PC-3 (cell line): Measurements from ENCODE around the gene SH3PXD2B. TPM values are rescaled to one million over a fixed set of nuclear protein-coding genes. Genes with fewer than 3 reads are reported as not detected.

Experiments used
- ATAC-seq: fragments of 200-7000 bp; cut with Tn5 transposase; 2 replicates; pipeline ENCODE4 v1.9.1; 2020; ENCODE audit warnings: mild to moderate bottlenecking, moderate library complexity
- BruUV-seq: library from RNA; stranded (reverse); fragments of 400-500 nt; replicated peaks from 2 replicates; lab custom pipeline; 2021; lab: Mats Ljungman, UMichigan
- CTCF ChIA-PET: fragments of 300-600 bp; sonication (Branson Sonifier 250); formaldehyde crosslinking; loops from one replicate; lab custom pipeline; 2022; ENCODE audit warnings: antibody characterized with exemption; lab: Charles Lee
- POLR2A ChIA-PET: fragments of 300-600 bp; sonication (Branson Sonifier 250); formaldehyde crosslinking; loops from one replicate; lab custom pipeline; 2022; ENCODE audit warnings: antibody characterized with exemption; ENCODE audit not compliant: unreplicated experiment; lab: Charles Lee
- DNase-seq: peaks from one replicate; pipeline ENCODE4 v3.0.0-alpha.2; 2015
- H2AFZ ChIP-seq: fragments of 300-600 bp; sonication (generic); 2 replicates; pipeline ENCODE4 v1.6.0; 2016; ENCODE audit warnings: antibody characterized with exemption, low read length
- H3F3A ChIP-seq: fragments of 300-600 bp; sonication (generic); one replicate; pipeline ENCODE4 v1.6.0; 2017; ENCODE audit warnings: antibody characterized with exemption, low read length, control low read depth, mild to moderate bottlenecking; ENCODE audit not compliant: unreplicated experiment
- H3K27ac ChIP-seq: fragments of 300-600 bp; sonication (generic); 2 replicates; pipeline ENCODE4 v1.5.1; 2016; ENCODE audit warnings: mild to moderate bottlenecking, low read length
- H3K27me3 ChIP-seq: fragments of 300-600 bp; sonication (generic); 2 replicates; pipeline ENCODE4 v1.6.1; 2016; ENCODE audit warnings: low read length, mixed read lengths
- H3K36me3 ChIP-seq: fragments of 300-600 bp; sonication (generic); 2 replicates; pipeline ENCODE4 v1.6.1; 2016; ENCODE audit warnings: low read depth, mixed run types, low read length, mixed read lengths
- H3K4me1 ChIP-seq: fragments of 300-600 bp; sonication (generic); 2 replicates; pipeline ENCODE4 v1.5.1; 2016; ENCODE audit warnings: low read length; ENCODE audit not compliant: insufficient read depth
- H3K4me2 ChIP-seq: fragments of 300-600 bp; sonication (generic); 2 replicates; pipeline ENCODE4 v1.6.0; 2016; ENCODE audit warnings: low read length
- H3K4me3 ChIP-seq: fragments of 300-600 bp; sonication (generic); 2 replicates; pipeline ENCODE4 v1.5.1; 2016; ENCODE audit warnings: mild to moderate bottlenecking, low read length, mixed read lengths
- H3K79me2 ChIP-seq: fragments of 300-600 bp; sonication (generic); 2 replicates; pipeline ENCODE4 v1.6.1; 2017; ENCODE audit warnings: low read length, mixed read lengths
- H3K9ac ChIP-seq: fragments of 300-600 bp; sonication (generic); 2 replicates; pipeline ENCODE4 v1.6.0; 2016; ENCODE audit warnings: mild to moderate bottlenecking, low read length
- H3K9me2 ChIP-seq: fragments of 300-600 bp; sonication (generic); replicated peaks from 2 replicates; pipeline ENCODE4 v1.6.1; 2016; ENCODE audit warnings: mixed run types, low read length, mixed read lengths
- H3K9me3 ChIP-seq: fragments of 300-600 bp; sonication (generic); 2 replicates; pipeline ENCODE4 v1.6.1; 2016; ENCODE audit warnings: low read length, mixed read lengths
- H4K20me1 ChIP-seq: fragments of 300-600 bp; sonication (generic); 2 replicates; pipeline ENCODE4 v1.6.1; 2016; ENCODE audit warnings: low read length, mixed read lengths
- CTCF ChIP-seq: fragments of 300-600 bp; sonication (generic); conservative IDR thresholded peaks from 2 replicates; pipeline ENCODE4 v1.5.1; 2017; ENCODE audit warnings: antibody characterized with exemption, low read depth, mild to moderate bottlenecking, low read length
- EZH2 ChIP-seq: fragments of 300-600 bp; sonication (generic); IDR thresholded peaks from one replicate; pipeline ENCODE4 v1.6.1; 2017; ENCODE audit warnings: antibody characterized with exemption, mild to moderate bottlenecking, low read length; ENCODE audit not compliant: unreplicated experiment
- EZH2phosphoT487 ChIP-seq: fragments of 300-600 bp; sonication (generic); IDR thresholded peaks from 2 replicates; pipeline ENCODE4 v1.6.1; 2018; ENCODE audit warnings: mild to moderate bottlenecking, antibody characterized with exemption, low read length, borderline replicate concordance
- intact Hi-C: fragments of 100-400 bp; cut with micrococcal nuclease; formaldehyde crosslinking; loops from 2 replicates; pipeline ENCODE4 v1.9.0; 2023
- total RNA-seq: library from RNA; depleted of rRNA; stranded (reverse); fragments of >200 nt; gene quantifications from 2 replicates; pipeline ENCODE4 v1.2.3, GENCODE V29; 2014

Gene SH3PXD2B
- total RNA-seq, 1 experiment from 2014 or later, result 9.8 TPM

DNA sequence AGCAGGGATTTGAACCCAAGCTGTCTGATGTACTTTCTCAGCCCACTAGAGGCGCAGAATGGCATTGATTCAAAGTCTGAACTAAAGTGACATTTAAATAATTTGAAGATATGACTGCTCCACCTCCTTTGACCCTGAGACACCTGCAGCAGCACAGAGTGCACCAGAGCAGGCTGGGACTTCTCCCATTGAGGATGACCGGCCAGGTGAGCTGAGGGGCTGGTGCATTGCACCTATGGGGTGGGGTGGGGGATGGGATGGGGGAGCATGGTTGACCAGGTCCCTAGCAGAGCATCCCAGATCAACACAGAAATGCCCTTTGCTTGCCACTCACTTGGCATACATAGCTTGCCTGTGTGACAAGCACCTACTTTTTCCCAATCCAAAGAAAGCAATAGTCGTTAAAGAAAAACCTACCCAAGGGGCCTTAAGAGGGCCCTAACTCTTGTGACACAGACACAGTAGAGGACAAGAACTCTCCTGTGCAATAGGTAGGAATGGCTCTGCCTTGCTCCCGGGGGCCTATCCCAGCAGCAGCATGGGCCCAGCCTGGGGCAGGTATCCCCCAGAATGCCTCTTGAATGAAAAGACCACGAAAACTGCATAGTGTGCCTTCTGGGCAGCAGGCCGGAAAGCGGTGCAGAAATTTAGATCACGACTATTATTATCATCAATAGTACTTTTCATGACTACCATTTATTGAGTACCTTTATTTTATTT lies 6.5 kb downstream of the SH3PXD2B start:
- Histone ChIP-seq H3K36me3 (no peaks in the 10 kb centered on the region), H3K4me2 (no peak overlapping the region), H3K4me1 (peaks cover 32% of the 10 kb centered on the region), H3K27ac (no peak overlapping the region), H2AFZ (no peak overlapping the region), H3F3A (no peaks in the 10 kb centered on the region), H4K20me1 (peaks cover 7% of the 10 kb centered on the region; the same call in 1 of the 2 replicates), H3K9me2 (no peaks in the 10 kb centered on the region), H3K27me3 (no peaks in the 10 kb centered on the region), H3K9me3 (no peaks in the 10 kb centered on the region), H3K4me3 (no peak overlapping the region), H3K9ac (no peak overlapping the region), H3K79me2 (no peaks in the 10 kb centered on the region)
- POLR2A ChIA-PET, result no interaction called here
- TF ChIP-seq EZH2 (no peak), CTCF (no peak), EZH2phosphoT487 (no peak)
- DNase-seq (no peak), ATAC-seq (no peak)
- CTCF ChIA-PET, result no interaction called here
- intact Hi-C loops, result no loop called here
- BruUV-seq, result no TSS peak

- BruUV-seq, result no TSS peak
- H3K9me3 ChIP-seq, result no peaks in the 10 kb centered on the region
- no peaks in the 10 kb centered on the region for H3K36me3 ChIP-seq
- intact Hi-C loops, result no loop called here
- H3K79me2 ChIP-seq, result no peaks in the 10 kb centered on the region
- no peak for ATAC-seq
- ChIA-PET CTCF (interaction anchor here (0.6 kb wide), 1 partner anchor 15 kb away, joined by 6 read pairs; no protein-coding TSS in a partner anchor), POLR2A (interaction anchor here (0.6 kb wide), 1 partner anchor 151 kb away, joined by 5 read pairs; no protein-coding TSS in a partner anchor)
- peaks cover 19% of the 10 kb centered on the region for H3K4me1 ChIP-seq
- no peak overlapping the region for H3K27ac ChIP-seq
- H3K9ac ChIP-seq, result no peak overlapping the region
- no peak overlapping the region for H3K4me2 ChIP-seq
- no peaks in the 10 kb centered on the region for H3F3A ChIP-seq
- peaks cover 7% of the 10 kb centered on the region; the same call in 1 of the 2 replicates for H4K20me1 ChIP-seq
- no peak overlapping the region for H3K4me3 ChIP-seq
- DNase-seq, result no peak
- TF ChIP-seq EZH2, result no peak
- TF ChIP-seq CTCF, result no peak
- TF ChIP-seq EZH2phosphoT487, result no peak
- no peaks in the 10 kb centered on the region for H3K9me2 ChIP-seq
- H3K27me3 ChIP-seq, result no peaks in the 10 kb centered on the region
- H2AFZ ChIP-seq, result no peak overlapping the region
Observed at GRCh38 chr5:172446336-172447051, 7.8 kb downstream of the SH3PXD2B start.

DNA sequence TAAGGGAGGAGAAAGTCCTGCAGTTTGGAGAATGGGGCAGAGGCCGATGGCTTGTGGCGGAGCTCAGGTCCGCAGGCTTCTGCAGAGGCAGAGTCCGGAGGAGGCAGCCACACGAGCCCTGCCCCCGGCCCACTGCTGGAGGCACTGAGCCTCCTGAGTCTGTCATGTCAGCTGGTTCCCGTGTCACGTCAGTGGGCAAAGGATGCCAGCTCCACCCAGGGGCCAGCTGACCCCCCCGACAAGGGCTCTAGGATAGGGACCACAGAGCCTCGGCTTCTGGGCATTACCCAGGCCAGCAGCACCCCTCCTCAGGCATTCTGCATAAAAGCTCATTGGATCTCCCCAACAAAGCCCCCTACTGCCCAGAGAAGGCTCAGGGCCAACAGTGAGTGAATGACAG lies 8.5 kb downstream of the SH3PXD2B start:
- no peak overlapping the region for H3K4me2 ChIP-seq
- H2AFZ ChIP-seq, result no peak overlapping the region
- no peaks in the 10 kb centered on the region for H3K79me2 ChIP-seq
- peaks cover 7% of the 10 kb centered on the region; the same call in 1 of the 2 replicates for H4K20me1 ChIP-seq
- POLR2A ChIA-PET, result no interaction called here
- no peaks in the 10 kb centered on the region for H3K27me3 ChIP-seq
- H3K9ac ChIP-seq, result no peak overlapping the region
- no peak overlapping the region for H3K4me3 ChIP-seq
- intact Hi-C loops, result no loop called here
- no peaks in the 10 kb centered on the region for H3F3A ChIP-seq
- BruUV-seq, result no TSS peak
- TF ChIP-seq EZH2, result no peak
- TF ChIP-seq CTCF, result no peak
- no peak for TF ChIP-seq EZH2phosphoT487
- H3K9me2 ChIP-seq, result no peaks in the 10 kb centered on the region
- H3K27ac ChIP-seq, result no peak overlapping the region
- ATAC-seq (no peak), DNase-seq (no peak)
- no peaks in the 10 kb centered on the region for H3K9me3 ChIP-seq
- peaks cover 14% of the 10 kb centered on the region for H3K4me1 ChIP-seq
- no peaks in the 10 kb centered on the region for H3K36me3 ChIP-seq
- CTCF ChIA-PET, result no interaction called here
